Activated CD4-positive, CD25-positive, alpha-beta regulatory T cell treated with anti-CD3 and anti-CD28 coated beads, Interleukin-2, amount 50 U/mL, for 24 hours (primary cell): Measurements from ENCODE around the gene UBE2G2.

ENCODE experiments used
- ATAC-seq, 2 donors: fragments of 150-1000 bp; cut with Tn5 transposase; one replicate each; pipeline ENCODE4 v1.10.0; 2021; ENCODE audit warnings: mild to moderate bottlenecking in 1 of 2, moderate library complexity in 1 of 2

Gene UBE2G2

DNA sequence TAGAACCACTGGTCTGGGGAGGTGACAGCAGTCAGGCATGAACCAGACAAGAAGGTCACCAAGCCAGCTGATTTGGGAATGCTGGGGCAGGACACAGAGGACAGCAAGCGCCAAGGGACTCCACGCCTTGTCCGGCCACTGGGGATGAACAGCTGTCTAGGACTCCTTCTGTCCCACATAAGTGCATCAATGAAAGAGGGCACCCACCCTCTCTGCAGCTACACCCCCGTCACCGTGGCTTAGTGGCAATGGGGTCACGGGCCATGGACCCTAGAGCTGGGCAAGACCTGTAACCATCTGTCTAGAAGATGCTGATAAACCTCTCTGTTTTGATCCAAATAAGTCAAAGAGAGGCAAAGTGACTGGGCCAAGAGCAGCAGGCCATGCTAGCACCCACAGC is 16.8 kb downstream of the UBE2G2 start:
- ATAC-seq, result no peak

DNA sequence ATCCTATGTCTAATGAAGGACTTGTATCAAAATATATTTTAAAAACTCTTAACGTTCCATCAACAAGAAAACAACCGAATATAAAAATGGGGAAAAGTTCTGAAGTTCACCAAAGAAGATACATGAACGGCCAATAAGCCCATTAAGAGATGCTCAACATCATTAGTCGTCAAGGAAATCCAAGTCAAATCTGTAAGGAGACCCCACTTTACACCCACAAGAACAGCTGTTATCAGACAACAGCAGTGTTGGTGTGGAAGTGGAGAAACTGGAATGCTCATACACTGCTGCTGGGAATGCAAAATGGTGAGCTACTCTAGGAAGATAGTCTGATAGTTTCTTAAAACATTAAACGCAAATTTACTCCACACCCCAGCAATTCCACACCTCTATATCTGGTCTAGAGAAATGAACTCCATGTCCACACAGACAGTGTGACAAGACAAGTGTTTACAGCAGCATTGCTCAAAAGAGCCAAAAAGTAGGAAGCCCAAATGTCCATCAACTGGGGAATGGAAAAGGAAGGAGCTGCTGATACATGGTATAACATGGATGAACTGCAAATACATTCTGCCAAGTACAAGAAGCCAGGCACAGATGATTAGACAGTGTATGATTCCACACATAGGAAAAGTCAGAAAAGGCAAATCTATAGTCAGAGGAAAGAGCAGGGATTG is 18.5 kb downstream of the UBE2G2 start:
- ATAC-seq, result no peak

DNA sequence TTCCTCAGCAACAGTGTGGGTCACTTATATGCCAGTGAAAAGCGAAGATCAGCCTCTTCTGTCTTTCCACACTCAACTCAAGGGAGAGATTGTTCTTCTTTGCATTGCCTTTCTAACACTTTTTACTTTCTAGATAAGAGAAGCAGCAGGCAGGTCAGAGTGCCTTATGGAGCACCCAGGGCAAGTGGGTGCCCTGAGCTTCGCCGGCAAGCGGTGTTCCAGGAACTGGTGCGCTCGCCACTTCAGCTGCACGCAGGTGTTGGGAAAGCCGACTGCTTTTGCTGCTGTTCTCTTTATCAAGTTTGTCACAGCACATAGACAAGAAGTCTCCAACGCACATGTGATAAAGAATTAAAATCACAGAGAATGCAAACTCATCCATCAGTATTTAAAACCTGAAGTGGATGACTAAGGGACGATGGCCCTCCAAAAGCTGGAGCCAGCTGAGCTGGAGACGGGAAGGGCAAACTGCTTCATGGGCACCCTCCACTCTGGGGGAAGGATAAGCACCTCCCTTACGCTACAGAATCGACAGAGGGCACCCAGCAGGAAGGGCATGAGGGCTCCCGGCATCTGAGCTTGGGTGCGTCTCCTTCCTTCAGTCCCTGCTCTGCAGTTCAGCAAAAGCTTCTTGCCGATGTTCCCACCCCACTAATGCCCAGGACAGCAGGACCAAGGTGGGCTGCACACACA is 20.7 kb downstream of the UBE2G2 start:
- ATAC-seq, result no peak

GRCh38 chr21:44780137-44780502 is 21.5 kb downstream of the UBE2G2 start:
- no peak for ATAC-seq

DNA sequence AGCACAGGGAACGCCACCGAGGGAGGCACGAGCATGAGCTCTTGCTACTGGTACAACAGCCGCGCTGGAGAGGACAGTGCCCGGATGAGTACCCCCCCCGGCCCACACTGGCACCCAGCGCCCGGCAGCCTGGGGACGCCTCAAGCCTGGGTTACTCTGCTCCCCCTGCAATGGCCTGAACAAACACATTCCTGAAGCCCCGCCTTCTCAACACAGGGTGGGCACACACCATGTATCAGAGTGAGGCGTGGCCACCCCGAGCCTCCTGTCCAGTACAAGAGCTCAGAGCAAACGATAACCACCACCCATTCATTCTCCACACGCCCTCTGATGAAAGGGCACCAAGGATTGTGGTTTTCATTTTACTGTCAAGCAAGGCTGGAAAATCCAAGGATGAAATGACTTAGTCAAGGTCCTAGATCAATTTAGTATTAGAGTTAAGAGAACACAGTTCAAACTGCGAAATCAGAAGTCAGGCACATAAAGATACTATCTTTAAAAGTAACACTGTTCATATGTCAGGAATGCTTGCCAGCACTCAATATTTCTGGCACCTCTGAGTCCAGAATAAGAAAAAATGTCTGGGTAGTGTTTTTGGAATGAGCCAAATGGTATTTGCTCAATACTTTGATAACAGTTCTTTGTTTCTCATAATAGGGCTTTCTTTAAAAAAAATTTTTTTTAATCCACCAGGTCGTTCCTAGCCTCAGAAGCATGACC is 22.0 kb downstream of the UBE2G2 start:
- no peak for ATAC-seq

DNA sequence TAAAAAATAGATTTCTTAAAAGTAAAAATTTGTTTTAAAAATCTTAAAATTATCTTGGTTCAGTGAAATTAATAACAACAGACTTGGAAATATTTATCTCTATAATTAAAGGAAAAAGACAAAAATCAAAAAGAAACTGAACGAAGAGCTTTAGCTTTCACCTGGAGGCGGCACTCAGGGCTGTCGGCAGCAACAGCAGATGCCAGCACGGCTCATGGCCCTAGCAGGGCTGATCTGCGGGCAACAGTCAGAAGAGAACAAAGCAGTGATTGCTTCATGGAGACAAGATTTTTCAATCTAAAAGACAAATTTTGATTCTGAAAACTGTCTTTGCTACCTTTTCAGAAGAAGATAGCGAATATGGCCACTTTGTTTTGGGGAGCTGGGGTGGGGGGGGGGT is 22.6 kb downstream of the UBE2G2 start:
- ATAC-seq, result no peak

DNA sequence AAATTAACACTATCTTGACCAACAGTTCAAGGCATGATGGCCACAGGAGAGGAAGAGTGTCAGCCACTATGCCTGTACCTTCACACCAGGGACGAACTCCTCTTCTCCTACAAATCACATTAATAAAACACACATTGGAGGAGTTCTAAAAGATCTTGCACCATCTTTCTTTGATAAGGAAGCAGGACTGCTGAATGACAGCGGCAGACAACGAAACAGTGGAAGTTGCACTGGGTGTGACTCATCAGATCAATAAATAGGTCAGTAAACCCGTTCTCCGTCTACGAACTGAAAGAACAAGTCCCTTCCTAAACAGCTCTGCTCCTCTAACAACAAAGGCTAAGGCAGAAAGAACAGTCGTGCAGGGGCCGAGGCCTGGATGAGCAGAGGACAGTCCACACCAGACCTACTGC is 23.1 kb downstream of the UBE2G2 start:
- ATAC-seq, result no peak

DNA sequence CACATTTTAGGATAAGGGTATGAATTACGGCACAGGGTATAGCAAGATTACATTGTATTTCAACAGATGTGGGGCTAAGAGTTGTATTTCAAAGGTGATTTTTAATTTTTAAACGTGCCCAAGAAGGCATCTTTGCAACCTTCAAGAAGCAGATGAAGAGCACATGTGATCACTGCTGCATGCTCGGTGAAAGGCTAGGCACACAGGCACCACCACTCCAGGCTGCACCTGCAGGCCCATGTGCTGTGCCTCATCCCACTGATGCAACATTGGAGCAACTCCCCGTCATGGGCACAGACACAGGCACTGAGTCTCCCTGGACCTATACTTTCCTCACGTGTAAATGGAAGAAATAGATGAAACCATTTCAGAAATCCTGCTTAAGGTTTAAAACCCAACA is 23.5 kb downstream of the UBE2G2 start:
- no peak for ATAC-seq

GRCh38 chr21:44774972-44775371 is 26.6 kb downstream of the UBE2G2 start:
- ATAC-seq, result no peak

DNA sequence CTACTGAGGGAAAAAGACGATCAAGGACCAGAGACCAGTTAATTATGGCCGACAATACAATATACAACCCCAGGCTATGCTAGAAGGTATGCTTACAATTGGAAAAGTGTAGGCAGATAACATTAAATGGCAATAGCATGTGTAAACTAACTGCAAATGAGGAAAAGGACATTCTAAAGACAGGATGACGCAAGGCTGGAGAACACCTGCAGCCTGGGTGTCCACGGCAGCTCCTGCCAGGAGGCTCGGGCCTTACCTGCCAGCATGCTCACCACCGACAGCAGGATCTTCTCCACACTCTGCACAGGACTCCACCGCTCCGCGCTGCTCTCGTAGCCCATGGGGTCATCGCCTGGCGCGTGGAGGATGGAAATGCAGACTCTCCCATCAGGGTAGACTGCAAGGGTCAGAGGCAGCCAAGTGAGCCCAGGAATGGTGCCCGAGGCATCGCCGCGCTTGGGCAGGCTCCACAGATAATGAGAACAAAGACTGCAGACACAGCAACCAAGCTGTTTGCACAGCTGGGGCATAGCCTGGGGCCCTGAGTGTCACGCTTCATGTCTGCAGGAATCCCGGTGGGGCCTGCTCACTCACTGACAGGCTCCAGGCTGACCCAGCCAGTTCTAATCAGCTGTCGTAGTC is 28.2 kb downstream of the UBE2G2 start:
- ATAC-seq, result no peak

- no peak for ATAC-seq
These were observed 29.6 kb downstream of the UBE2G2 start for GRCh38 chr21:44771896-44772525.

DNA sequence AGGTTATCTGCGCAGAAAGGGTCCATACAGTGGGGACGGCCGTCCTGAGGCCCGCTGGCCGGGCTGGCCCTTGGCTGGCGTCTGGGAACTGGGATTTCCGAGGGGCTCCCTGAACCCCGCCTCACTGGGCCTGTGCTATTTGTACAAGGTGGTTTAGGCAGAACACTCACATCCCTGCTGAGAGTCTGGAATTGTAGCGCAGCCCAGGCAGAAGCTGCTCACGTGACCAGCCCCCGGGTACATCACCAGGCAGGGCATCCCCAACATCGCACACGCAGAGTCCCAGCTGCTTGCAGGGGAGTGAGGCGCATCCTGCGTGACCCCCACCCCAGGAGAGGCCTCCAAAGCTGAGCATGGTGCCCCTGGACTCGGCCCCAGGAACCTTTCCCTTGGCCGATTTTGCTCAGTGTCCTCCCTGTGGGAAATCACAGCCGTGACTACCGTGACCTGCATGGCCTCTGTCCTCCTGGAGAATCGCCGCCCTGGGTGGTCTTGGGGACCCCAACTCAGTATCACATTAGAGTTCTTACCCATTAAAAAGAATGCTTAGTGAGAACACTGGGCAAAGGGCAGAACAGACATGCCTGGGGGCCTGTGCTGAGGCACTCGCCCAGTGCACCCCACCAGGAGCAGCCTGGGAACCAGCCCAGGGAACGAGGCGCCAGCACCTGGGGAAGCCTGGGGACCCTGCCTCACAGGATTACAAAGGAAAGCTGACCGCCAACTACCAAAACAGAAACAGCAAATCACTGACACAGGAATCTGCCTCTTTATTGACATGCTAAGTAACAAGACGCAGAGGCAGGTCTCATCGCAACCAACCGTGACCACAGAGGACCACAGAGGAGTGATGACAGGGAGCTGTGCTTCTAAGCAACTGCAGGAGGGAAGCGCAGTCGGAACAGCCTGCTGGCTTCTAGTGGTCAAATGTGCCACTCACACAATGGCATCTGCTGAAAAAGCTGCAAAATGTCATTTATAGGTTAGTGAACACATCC is 33.5 kb downstream of the UBE2G2 start:
- no peak for ATAC-seq

GRCh38 chr21:44766818-44767354 is 34.7 kb downstream of the UBE2G2 start:
- no peak for ATAC-seq

- ATAC-seq, result no peak
These were observed 35.4 kb downstream of the UBE2G2 start for GRCh38 chr21:44766014-44766817.

- ATAC-seq, result peak; percentile 27 to 65
These were observed 36.2 kb downstream of the UBE2G2 start for GRCh38 chr21:44765231-44766013.

- ATAC-seq, result no peak
These were observed 37.0 kb downstream of the UBE2G2 start for GRCh38 chr21:44764319-44765230.

- ATAC-seq, result no peak
These were observed 37.9 kb downstream of the UBE2G2 start for GRCh38 chr21:44763451-44764318.

DNA sequence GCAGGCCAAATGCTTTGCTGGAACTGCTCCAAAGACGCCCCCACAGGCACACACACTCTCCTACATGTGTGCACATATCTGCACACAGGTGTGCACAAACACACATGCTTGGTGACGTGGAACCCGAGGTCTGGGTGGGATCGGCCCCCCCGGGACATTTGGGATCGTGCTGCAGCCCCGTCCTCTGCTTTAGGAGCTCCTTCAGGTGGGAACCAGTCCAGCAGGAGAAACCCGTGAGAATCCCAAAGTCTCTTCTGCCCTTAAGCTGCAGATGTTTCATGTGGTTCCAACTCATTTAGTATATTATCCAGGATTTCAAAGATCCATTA is 38.6 kb downstream of the UBE2G2 start:
- no peak for ATAC-seq
